Prostate gland (tissue), 2 donors: Measurements from ENCODE around the gene USP11.
"Not testable (repeated sequence)": the region's sequence is repeated elsewhere in the genome, so short reads cannot be mapped to it uniquely, and the experiment has no call there.

Source experiments
- POLR2AphosphoS5 ChIP-seq: sonication (generic); formaldehyde crosslinking; IDR thresholded peaks from one replicate; pipeline ENCODE4 v1.6.1; 2017; ENCODE audit warnings: antibody characterized with exemption
- TF ChIP-seq, protein P1 (sequence below), 4 experiments: fragments of 200-600 bp in 2 of 4; fragments of 450-650 bp in 2 of 4; sonication (generic) in 2 of 4; IDR thresholded peaks; 1 replicate in 3 of 4; 2 replicates in 1 of 4; pipeline ENCODE4 v1.5.1; 2016 to 2019; ENCODE audit warnings: antibody characterized with exemption in 4 of 4, mild to moderate bottlenecking in 2 of 4, moderate library complexity in 2 of 4

DNA sequence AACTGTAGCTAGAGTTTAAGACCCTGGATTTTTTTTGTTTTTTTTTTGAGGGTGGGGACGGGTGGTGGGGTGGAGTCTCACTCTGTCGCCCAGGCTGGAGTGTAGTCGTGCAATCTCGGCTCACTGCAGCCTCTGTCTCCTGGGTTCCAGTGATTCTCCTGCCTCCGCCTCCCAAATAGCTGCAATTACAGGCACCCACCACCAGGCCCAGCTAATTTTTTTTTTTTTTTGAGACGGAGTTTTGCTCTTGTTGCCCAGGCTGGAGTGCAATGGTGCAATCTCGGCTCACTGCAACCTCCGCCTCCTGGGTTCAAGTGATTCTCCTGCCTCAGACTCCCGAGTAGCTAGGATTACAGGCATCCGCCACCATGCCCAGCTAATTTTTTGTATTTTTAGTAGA lies 51.8 kb downstream of the USP11 start:
- TF ChIP-seq POLR2AphosphoS5, result not testable (repeated sequence)
- TF ChIP-seq, protein P1, sequence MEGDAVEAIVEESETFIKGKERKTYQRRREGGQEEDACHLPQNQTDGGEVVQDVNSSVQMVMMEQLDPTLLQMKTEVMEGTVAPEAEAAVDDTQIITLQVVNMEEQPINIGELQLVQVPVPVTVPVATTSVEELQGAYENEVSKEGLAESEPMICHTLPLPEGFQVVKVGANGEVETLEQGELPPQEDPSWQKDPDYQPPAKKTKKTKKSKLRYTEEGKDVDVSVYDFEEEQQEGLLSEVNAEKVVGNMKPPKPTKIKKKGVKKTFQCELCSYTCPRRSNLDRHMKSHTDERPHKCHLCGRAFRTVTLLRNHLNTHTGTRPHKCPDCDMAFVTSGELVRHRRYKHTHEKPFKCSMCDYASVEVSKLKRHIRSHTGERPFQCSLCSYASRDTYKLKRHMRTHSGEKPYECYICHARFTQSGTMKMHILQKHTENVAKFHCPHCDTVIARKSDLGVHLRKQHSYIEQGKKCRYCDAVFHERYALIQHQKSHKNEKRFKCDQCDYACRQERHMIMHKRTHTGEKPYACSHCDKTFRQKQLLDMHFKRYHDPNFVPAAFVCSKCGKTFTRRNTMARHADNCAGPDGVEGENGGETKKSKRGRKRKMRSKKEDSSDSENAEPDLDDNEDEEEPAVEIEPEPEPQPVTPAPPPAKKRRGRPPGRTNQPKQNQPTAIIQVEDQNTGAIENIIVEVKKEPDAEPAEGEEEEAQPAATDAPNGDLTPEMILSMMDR (IDR thresholded peaks at IDR 0.05), result not testable (repeated sequence)
